PC-9 (cell line): ENCODE data around the gene HDAC1.

Experiments used
- EZH2 ChIP-seq: fragments of 200-600 bp; sonication (generic); IDR thresholded peaks from 2 replicates; pipeline ENCODE4 v1.8.0; 2017; ENCODE audit warnings: antibody characterized with exemption, low read depth
- TF ChIP-seq, protein P1 (sequence below): fragments of 200-600 bp; sonication (generic); conservative IDR thresholded peaks from 2 replicates; pipeline ENCODE4 v1.6.1; 2017; ENCODE audit warnings: mixed run types, antibody characterized with exemption, mild to moderate bottlenecking, moderate library complexity

- TF ChIP-seq, protein P1, sequence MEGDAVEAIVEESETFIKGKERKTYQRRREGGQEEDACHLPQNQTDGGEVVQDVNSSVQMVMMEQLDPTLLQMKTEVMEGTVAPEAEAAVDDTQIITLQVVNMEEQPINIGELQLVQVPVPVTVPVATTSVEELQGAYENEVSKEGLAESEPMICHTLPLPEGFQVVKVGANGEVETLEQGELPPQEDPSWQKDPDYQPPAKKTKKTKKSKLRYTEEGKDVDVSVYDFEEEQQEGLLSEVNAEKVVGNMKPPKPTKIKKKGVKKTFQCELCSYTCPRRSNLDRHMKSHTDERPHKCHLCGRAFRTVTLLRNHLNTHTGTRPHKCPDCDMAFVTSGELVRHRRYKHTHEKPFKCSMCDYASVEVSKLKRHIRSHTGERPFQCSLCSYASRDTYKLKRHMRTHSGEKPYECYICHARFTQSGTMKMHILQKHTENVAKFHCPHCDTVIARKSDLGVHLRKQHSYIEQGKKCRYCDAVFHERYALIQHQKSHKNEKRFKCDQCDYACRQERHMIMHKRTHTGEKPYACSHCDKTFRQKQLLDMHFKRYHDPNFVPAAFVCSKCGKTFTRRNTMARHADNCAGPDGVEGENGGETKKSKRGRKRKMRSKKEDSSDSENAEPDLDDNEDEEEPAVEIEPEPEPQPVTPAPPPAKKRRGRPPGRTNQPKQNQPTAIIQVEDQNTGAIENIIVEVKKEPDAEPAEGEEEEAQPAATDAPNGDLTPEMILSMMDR: no peak
- TF ChIP-seq EZH2: no peak
Measured at GRCh38 chr1:32356478-32356877, 64.6 kb downstream of the HDAC1 start.
